Breast epithelium (tissue), 3 donors: ENCODE data around the gene SLC16A7.

Experiments used
- CTCF ChIP-seq, 3 donors: fragments of 450-650 bp; IDR thresholded peaks; one replicate each; pipeline ENCODE4 v1.5.1; 2016 to 2017; ENCODE audit warnings: antibody characterized with exemption in 3 of 3, mild to moderate bottlenecking in 3 of 3, moderate library complexity in 3 of 3
- POLR2A ChIP-seq: fragments of 450-650 bp; IDR thresholded peaks from one replicate; pipeline ENCODE4 v1.6.1; 2016; ENCODE audit warnings: antibody characterized with exemption, mild to moderate bottlenecking, moderate library complexity
- POLR2AphosphoS5 ChIP-seq, 3 donors: sonication (generic); formaldehyde crosslinking; IDR thresholded peaks; one replicate each; pipeline ENCODE4 v1.6.1; 2017; ENCODE audit warnings: antibody characterized with exemption in 3 of 3

- TF ChIP-seq CTCF (IDR thresholded peaks at IDR 0.05) (no peak), POLR2A (no peak), POLR2AphosphoS5 (IDR thresholded peaks at IDR 0.05) (no peak)
Observed at GRCh38 chr12:59657266-59657665, 61.4 kb downstream of the SLC16A7 start.
